HEK293 (cell line): ENCODE measurements around the gene CPE.
A peak's percentile ranks its signal among the peaks of the same experiment; 100 is the strongest.

Experiments
- CTCF ChIA-PET: fragments of 350-600 bp; formaldehyde crosslinking; extraction: SDS; loops from one replicate; lab custom pipeline; 2021; ENCODE audit warnings: antibody characterized with exemption; lab: Yijun Ruan, JAX
- POLR2A ChIA-PET: fragments of 300-600 bp; formaldehyde crosslinking; extraction: SDS; loops from one replicate; lab custom pipeline; 2020; ENCODE audit warnings: antibody characterized with exemption, inconsistent platforms; lab: Yijun Ruan, JAX
- H3K27ac ChIP-seq: fragments of 200-500 bp; sonication (Bioruptor generic); 2 replicates; pipeline ENCODE4 v1.5.1; 2014; ENCODE audit warnings: low read depth, low read length, control low read depth, inconsistent platforms; ENCODE audit errors: extremely low read depth
- H3K36me3 ChIP-seq, 2 experiments: fragments of 200-500 bp in 1 of 2; sonication (Bioruptor generic) in 1 of 2; 1 replicate in 1 of 2; 2 replicates in 1 of 2; pipeline ENCODE4 v1.5.1; 2014 to 2017; ENCODE audit warnings: inconsistent platforms in 2 of 2, low read length in 2 of 2; ENCODE audit not compliant: control insufficient read depth in 2 of 2, insufficient read depth in 1 of 2
- H3K4me1 ChIP-seq: fragments of 200-500 bp; sonication (Bioruptor generic); 2 replicates; pipeline ENCODE4 v1.5.1; 2014; ENCODE audit warnings: mild to moderate bottlenecking, low read length, inconsistent platforms; ENCODE audit not compliant: control insufficient read depth, insufficient read depth
- H3K4me3 ChIP-seq: 2 replicates; pipeline ENCODE4 v1.5.1; 2011; ENCODE audit warnings: low read depth, mild to moderate bottlenecking, control low read depth, low read length, moderate library complexity
- H3K9me3 ChIP-seq: fragments of 200-500 bp; sonication (Bioruptor generic); 2 replicates; pipeline ENCODE4 v1.5.1; 2014; ENCODE audit warnings: low read depth, low read length, inconsistent platforms; ENCODE audit not compliant: control insufficient read depth, insufficient read depth
- GLIS1 ChIP-seq: fragments of 450-650 bp; formaldehyde crosslinking; IDR thresholded peaks from 2 replicates; pipeline ENCODE4 v1.5.1; 2016; ENCODE audit warnings: missing biosample characterization, missing genetic modification characterization
- ZNF169 ChIP-seq: fragments of 450-650 bp; formaldehyde crosslinking; IDR thresholded peaks from 2 replicates; pipeline ENCODE4 v1.5.1; 2016; ENCODE audit warnings: missing biosample characterization, missing genetic modification characterization
- ZNF23 ChIP-seq: fragments of 450-650 bp; formaldehyde crosslinking; IDR thresholded peaks from 2 replicates; pipeline ENCODE4 v1.5.1; 2016; ENCODE audit warnings: missing biosample characterization, missing genetic modification characterization, borderline replicate concordance
- ZNF341 ChIP-seq: fragments of 450-650 bp; formaldehyde crosslinking; IDR thresholded peaks from 2 replicates; pipeline ENCODE4; 2016; ENCODE audit warnings: low read depth, missing biosample characterization, missing genetic modification characterization
- ZNF501 ChIP-seq: fragments of 450-650 bp; formaldehyde crosslinking; IDR thresholded peaks from 2 replicates; pipeline ENCODE4 v1.5.1; 2016; ENCODE audit warnings: missing biosample characterization, missing genetic modification characterization
- ZNF529 ChIP-seq: fragments of 450-650 bp; formaldehyde crosslinking; IDR thresholded peaks from 2 replicates; pipeline ENCODE4 v1.5.1; 2017; ENCODE audit warnings: missing genetic modification characterization, missing biosample characterization; ENCODE audit not compliant: insufficient replicate concordance
- ZNF629 ChIP-seq: fragments of 450-650 bp; formaldehyde crosslinking; IDR thresholded peaks from 2 replicates; pipeline ENCODE4 v1.5.1; 2017; ENCODE audit warnings: missing biosample characterization, missing genetic modification characterization
- ZNF776 ChIP-seq: fragments of 450-650 bp; formaldehyde crosslinking; IDR thresholded peaks from 2 replicates; pipeline ENCODE4 v1.5.0; 2017; ENCODE audit warnings: missing biosample characterization, missing genetic modification characterization, borderline replicate concordance
- TF ChIP-seq, protein P1 (sequence below): fragments of 450-650 bp; formaldehyde crosslinking; IDR thresholded peaks from 2 replicates; pipeline ENCODE4 v1.5.1; 2017; ENCODE audit warnings: missing biosample characterization, missing genetic modification characterization
- TF ChIP-seq, protein P2 (sequence below): fragments of 450-650 bp; formaldehyde crosslinking; IDR thresholded peaks from 2 replicates; pipeline ENCODE4 v1.5.1; 2017; ENCODE audit warnings: missing biosample characterization, missing genetic modification characterization
- TF ChIP-seq, protein P3 (sequence below): fragments of 450-650 bp; formaldehyde crosslinking; IDR thresholded peaks from 2 replicates; pipeline ENCODE4 v1.5.1; 2016; ENCODE audit warnings: missing biosample characterization, missing genetic modification characterization
- TF ChIP-seq, protein P4 (sequence below): fragments of 450-650 bp; IDR thresholded peaks from 2 replicates; pipeline ENCODE4 v1.5.1; 2018; ENCODE audit warnings: missing biosample characterization, mild to moderate bottlenecking, missing genetic modification characterization

Gene CPE

DNA sequence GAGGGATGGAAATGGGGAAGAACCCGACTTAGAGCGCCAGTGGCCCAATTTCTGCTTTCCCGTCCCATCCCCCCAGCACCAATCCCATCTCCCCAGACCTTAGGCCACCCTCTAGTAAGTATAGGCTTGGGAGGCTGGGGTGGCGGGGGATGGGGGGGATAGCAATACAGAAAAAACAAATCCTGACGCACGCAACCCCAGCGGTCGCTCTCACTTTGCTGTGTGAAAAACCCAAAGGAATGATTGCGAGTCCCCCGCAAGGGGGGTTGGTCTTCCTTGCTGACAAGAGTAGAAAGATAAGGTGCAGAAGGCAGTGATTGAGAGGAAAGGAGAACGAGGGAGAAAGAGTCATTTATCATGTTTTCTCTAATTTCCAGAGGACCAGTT, 863 bp downstream of the CPE start (continued):
- 0 out of 2 replicates have a peak, but pooled peaks have one; percentile 35 for TF ChIP-seq ZNF629
- TF ChIP-seq ZNF529 = no peak
- TF ChIP-seq GLIS1 (tag by site-specific recombination) = peak; percentile 34
- TF ChIP-seq, protein P1, sequence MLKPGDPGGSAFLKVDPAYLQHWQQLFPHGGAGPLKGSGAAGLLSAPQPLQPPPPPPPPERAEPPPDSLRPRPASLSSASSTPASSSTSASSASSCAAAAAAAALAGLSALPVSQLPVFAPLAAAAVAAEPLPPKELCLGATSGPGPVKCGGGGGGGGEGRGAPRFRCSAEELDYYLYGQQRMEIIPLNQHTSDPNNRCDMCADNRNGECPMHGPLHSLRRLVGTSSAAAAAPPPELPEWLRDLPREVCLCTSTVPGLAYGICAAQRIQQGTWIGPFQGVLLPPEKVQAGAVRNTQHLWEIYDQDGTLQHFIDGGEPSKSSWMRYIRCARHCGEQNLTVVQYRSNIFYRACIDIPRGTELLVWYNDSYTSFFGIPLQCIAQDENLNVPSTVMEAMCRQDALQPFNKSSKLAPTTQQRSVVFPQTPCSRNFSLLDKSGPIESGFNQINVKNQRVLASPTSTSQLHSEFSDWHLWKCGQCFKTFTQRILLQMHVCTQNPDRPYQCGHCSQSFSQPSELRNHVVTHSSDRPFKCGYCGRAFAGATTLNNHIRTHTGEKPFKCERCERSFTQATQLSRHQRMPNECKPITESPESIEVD (tag by site-specific recombination) = peak; percentile 65
- no peak for TF ChIP-seq ZNF23
- TF ChIP-seq, protein P2, sequence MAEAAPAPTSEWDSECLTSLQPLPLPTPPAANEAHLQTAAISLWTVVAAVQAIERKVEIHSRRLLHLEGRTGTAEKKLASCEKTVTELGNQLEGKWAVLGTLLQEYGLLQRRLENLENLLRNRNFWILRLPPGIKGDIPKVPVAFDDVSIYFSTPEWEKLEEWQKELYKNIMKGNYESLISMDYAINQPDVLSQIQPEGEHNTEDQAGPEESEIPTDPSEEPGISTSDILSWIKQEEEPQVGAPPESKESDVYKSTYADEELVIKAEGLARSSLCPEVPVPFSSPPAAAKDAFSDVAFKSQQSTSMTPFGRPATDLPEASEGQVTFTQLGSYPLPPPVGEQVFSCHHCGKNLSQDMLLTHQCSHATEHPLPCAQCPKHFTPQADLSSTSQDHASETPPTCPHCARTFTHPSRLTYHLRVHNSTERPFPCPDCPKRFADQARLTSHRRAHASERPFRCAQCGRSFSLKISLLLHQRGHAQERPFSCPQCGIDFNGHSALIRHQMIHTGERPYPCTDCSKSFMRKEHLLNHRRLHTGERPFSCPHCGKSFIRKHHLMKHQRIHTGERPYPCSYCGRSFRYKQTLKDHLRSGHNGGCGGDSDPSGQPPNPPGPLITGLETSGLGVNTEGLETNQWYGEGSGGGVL (tag by site-specific recombination) = peak; percentile 79
- peak; percentile 8; the same call in 1 of the 2 replicates for TF ChIP-seq ZNF341 (tag by site-specific recombination)
- TF ChIP-seq, protein P3, sequence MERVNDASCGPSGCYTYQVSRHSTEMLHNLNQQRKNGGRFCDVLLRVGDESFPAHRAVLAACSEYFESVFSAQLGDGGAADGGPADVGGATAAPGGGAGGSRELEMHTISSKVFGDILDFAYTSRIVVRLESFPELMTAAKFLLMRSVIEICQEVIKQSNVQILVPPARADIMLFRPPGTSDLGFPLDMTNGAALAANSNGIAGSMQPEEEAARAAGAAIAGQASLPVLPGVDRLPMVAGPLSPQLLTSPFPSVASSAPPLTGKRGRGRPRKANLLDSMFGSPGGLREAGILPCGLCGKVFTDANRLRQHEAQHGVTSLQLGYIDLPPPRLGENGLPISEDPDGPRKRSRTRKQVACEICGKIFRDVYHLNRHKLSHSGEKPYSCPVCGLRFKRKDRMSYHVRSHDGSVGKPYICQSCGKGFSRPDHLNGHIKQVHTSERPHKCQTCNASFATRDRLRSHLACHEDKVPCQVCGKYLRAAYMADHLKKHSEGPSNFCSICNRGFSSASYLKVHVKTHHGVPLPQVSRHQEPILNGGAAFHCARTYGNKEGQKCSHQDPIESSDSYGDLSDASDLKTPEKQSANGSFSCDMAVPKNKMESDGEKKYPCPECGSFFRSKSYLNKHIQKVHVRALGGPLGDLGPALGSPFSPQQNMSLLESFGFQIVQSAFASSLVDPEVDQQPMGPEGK (tag by site-specific recombination) = 0 out of 2 replicates have a peak, but pooled peaks have one; percentile 36

DNA sequence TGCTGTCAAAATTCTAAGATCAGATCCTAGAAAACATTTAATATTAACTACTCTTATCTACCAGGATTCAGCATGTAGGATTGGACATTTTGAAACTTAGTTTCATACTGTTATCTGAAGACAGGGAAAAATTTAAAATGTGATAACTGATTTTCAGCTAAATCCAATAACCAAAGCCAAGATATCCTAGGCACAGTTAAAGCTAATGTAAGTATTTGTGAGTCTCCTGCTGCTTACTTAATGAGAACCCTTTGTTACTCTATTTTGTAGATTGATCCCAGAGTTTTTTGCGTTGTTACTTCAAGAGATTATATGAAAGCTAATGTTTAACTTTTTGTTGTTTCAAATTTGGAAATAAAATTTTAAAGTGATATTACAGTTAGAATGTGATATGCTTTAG, 2.0 kb downstream of the CPE start:
- ChIA-PET POLR2A (no interaction called here), CTCF (interaction anchor here (0.6 to 1.3 kb wide), 5 partner anchors 10 to 495 kb away, joined by 3 to 5 read pairs (median 3); no protein-coding TSS in a partner anchor)
- no peaks in the 10 kb centered on the region for H3K9me3 ChIP-seq
- peaks cover 30% of the 10 kb centered on the region for H3K4me1 ChIP-seq
- H3K4me3 ChIP-seq = no peak overlapping the region
- no peaks in the 10 kb centered on the region for H3K36me3 ChIP-seq
- TF ChIP-seq, protein P4, sequence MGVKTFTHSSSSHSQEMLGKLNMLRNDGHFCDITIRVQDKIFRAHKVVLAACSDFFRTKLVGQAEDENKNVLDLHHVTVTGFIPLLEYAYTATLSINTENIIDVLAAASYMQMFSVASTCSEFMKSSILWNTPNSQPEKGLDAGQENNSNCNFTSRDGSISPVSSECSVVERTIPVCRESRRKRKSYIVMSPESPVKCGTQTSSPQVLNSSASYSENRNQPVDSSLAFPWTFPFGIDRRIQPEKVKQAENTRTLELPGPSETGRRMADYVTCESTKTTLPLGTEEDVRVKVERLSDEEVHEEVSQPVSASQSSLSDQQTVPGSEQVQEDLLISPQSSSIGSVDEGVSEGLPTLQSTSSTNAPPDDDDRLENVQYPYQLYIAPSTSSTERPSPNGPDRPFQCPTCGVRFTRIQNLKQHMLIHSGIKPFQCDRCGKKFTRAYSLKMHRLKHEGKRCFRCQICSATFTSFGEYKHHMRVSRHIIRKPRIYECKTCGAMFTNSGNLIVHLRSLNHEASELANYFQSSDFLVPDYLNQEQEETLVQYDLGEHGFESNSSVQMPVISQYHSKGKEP (tag by site-specific recombination) = no peak
- no peak for TF ChIP-seq ZNF501
- TF ChIP-seq, protein P1 (tag by site-specific recombination) = peak; percentile 83
- no peak overlapping the region for H3K27ac ChIP-seq

DNA sequence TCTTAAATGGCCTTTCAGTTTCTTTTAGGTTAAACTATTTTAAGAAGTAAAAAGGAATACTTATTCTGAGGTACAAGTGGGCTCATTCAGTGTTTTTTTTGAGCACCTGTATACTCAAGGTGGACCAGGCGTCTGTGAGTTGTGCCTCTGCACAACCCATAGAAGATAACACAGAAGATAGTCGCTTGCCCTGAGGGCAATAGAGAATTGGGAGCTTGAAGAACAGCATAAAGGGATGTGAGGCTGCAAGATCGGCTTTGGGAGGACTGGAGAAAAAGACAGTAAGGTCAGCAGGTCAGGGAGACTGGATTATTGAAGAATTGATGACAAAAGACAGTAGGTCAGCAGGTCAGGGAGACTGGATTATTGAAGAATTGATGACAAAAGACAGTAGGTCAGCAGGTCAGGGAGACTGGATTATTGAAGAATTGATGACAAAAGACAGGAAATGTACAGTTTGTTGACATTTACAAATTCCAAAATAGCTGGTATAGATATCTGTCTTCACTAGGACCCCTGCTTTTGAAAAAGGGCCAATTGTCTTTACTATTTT, 3.1 kb downstream of the CPE start:
- H3K27ac ChIP-seq = no peak overlapping the region
- POLR2A ChIA-PET = no interaction called here
- CTCF ChIA-PET = interaction anchor here (0.6 to 1.3 kb wide), 4 partner anchors 10 to 83 kb away, joined by 3 to 5 read pairs (median 4); no protein-coding TSS in a partner anchor

More for the DNA sequence above, 3.1 kb downstream of the CPE start:
- Histone ChIP-seq H3K9me3 (no peaks in the 10 kb centered on the region), H3K4me1 (peaks cover 35% of the 10 kb centered on the region), H3K4me3 (no peak overlapping the region), H3K36me3 (no peaks in the 10 kb centered on the region)
- TF ChIP-seq ZNF776 (tag by site-specific recombination) (no peak), ZNF169 (tag by site-specific recombination) (no peak)
